ENCODE results near the gene HADH. TPM values are rescaled to one million over a fixed set of nuclear protein-coding genes. Genes with fewer than 3 reads are reported as not detected.

The HADH gene
- total RNA-seq, 1 experiment from 2014 or later, result 69.5 TPM

DNA sequence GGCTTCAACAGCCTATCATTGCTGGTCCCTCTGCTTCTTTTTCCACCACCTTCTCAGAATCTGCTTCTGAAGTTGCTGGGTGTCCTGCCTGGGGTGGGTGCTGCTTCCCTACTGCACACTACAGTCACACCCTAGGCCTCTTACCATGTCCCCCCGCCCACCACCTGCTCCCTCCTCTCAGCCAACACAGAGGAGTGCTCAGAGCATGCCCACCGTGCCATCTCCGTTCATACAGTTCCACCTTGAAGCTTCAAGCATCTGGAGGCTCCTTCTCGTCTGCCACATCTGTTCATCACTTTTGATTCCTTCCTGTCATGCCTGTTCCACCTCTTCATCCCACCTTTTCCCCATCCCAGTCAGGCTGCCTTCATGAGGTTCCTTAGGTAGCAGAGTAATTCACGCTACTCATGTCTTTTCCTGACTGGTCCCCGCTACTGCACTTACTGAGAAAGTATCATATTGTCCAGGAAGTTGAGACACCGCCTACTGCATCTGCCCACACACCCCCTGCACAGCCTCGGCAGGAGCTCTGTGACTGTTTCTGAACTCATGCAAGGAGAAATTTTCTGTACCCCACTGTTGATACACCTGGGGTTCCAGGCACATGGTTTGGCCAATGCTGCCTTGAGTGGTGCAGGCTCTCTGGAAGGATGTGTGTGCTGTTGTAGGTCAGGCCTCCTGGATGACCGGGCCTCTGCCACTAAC lies 39.5 kb downstream of the HADH start:
- Histone ChIP-seq H3K36me3 (ENCODE audit: insufficient read depth, low read length, poor library complexity, severe bottlenecking) (peaks cover 37% of the 10 kb centered on the region), H3K4me1 (ENCODE audit: insufficient read depth, low read length, poor library complexity, severe bottlenecking) (no peaks in the 10 kb centered on the region), H3K9me3 (ENCODE audit: low read depth, low read length, poor library complexity, severe bottlenecking) (no peaks in the 10 kb centered on the region), H3K27me3 (replicated peaks; ENCODE audit: insufficient read depth, low read depth, low read length, poor library complexity) (no peaks in the 10 kb centered on the region), H3K27ac (ENCODE audit: low read depth, low read length, poor library complexity, severe bottlenecking) (no peak overlapping the region), H3K4me3 (ENCODE audit: low read depth, low read length, poor library complexity, severe bottlenecking) (no peak overlapping the region)
- intact Hi-C loops (cut with micrococcal nuclease; ENCODE audit: unreplicated experiment), result no loop called here
- no peak for DNase-seq (ENCODE audit: low spot score)
- no peak for TF ChIP-seq EZH2 (IDR thresholded peaks at IDR 0.05; ENCODE audit: borderline replicate concordance, low read depth, low read length, poor library complexity, severe bottlenecking)
- TF ChIP-seq, protein P1, sequence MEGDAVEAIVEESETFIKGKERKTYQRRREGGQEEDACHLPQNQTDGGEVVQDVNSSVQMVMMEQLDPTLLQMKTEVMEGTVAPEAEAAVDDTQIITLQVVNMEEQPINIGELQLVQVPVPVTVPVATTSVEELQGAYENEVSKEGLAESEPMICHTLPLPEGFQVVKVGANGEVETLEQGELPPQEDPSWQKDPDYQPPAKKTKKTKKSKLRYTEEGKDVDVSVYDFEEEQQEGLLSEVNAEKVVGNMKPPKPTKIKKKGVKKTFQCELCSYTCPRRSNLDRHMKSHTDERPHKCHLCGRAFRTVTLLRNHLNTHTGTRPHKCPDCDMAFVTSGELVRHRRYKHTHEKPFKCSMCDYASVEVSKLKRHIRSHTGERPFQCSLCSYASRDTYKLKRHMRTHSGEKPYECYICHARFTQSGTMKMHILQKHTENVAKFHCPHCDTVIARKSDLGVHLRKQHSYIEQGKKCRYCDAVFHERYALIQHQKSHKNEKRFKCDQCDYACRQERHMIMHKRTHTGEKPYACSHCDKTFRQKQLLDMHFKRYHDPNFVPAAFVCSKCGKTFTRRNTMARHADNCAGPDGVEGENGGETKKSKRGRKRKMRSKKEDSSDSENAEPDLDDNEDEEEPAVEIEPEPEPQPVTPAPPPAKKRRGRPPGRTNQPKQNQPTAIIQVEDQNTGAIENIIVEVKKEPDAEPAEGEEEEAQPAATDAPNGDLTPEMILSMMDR (conservative IDR thresholded peaks at IDR 0.05; ENCODE audit: low read depth, low read length), result no peak
- CTCF ChIA-PET, result interaction anchor here (0.6 kb wide), 1 partner anchor 611 kb away, joined by 8 read pairs; no protein-coding TSS in a partner anchor
- POLR2A ChIA-PET (ENCODE audit: low non-redundant PET), result no interaction called here
- BruUV-seq (replicated peaks), result no TSS peak

- POLR2A ChIA-PET (ENCODE audit: low non-redundant PET), result no interaction called here
- no peak for TF ChIP-seq EZH2 (IDR thresholded peaks at IDR 0.05; ENCODE audit: borderline replicate concordance, low read depth, low read length, poor library complexity, severe bottlenecking)
- TF ChIP-seq, protein P1 (conservative IDR thresholded peaks at IDR 0.05; ENCODE audit: low read depth, low read length), result no peak
- no peak overlapping the region for H3K27ac ChIP-seq (ENCODE audit: low read depth, low read length, poor library complexity, severe bottlenecking)
- H3K27me3 ChIP-seq (replicated peaks; ENCODE audit: insufficient read depth, low read depth, low read length, poor library complexity), result no peaks in the 10 kb centered on the region
- no peak overlapping the region for H3K4me3 ChIP-seq (ENCODE audit: low read depth, low read length, poor library complexity, severe bottlenecking)
- CTCF ChIA-PET, result interaction anchor here (0.6 to 1.1 kb wide), 3 partner anchors 542 to 610 kb away, joined by 3 to 10 read pairs (median 8); no protein-coding TSS in a partner anchor
- DNase-seq (ENCODE audit: low spot score), result no peak
- no peaks in the 10 kb centered on the region for H3K4me1 ChIP-seq (ENCODE audit: insufficient read depth, low read length, poor library complexity, severe bottlenecking)
- H3K36me3 ChIP-seq (ENCODE audit: insufficient read depth, low read length, poor library complexity, severe bottlenecking), result peaks cover 32% of the 10 kb centered on the region
- no peaks in the 10 kb centered on the region for H3K9me3 ChIP-seq (ENCODE audit: low read depth, low read length, poor library complexity, severe bottlenecking)
- BruUV-seq (replicated peaks), result no TSS peak
- intact Hi-C loops (cut with micrococcal nuclease; ENCODE audit: unreplicated experiment), result no loop called here
These were observed 40.0 kb downstream of the HADH start for GRCh38 chr4:108029731-108030130.

GRCh38 chr4:108030332-108030731 lies 40.6 kb downstream of the HADH start:
- Histone ChIP-seq H3K27me3 (replicated peaks; ENCODE audit: insufficient read depth, low read depth, low read length, poor library complexity) (no peaks in the 10 kb centered on the region), H3K9me3 (ENCODE audit: low read depth, low read length, poor library complexity, severe bottlenecking) (no peaks in the 10 kb centered on the region), H3K36me3 (ENCODE audit: insufficient read depth, low read length, poor library complexity, severe bottlenecking) (peaks cover 32% of the 10 kb centered on the region), H3K27ac (ENCODE audit: low read depth, low read length, poor library complexity, severe bottlenecking) (no peak overlapping the region), H3K4me1 (ENCODE audit: insufficient read depth, low read length, poor library complexity, severe bottlenecking) (no peaks in the 10 kb centered on the region), H3K4me3 (ENCODE audit: low read depth, low read length, poor library complexity, severe bottlenecking) (no peak overlapping the region)
- peak; percentile 50 for DNase-seq (ENCODE audit: low spot score)
- ChIA-PET POLR2A (ENCODE audit: low non-redundant PET) (no interaction called here), CTCF (interaction anchor here (0.8 to 1.1 kb wide), 2 partner anchors 542 to 543 kb away, joined by 3 to 10 read pairs; no protein-coding TSS in a partner anchor)
- TF ChIP-seq, protein P1 (conservative IDR thresholded peaks at IDR 0.05; ENCODE audit: low read depth, low read length), result peak; percentile 60
- no peak for TF ChIP-seq EZH2 (IDR thresholded peaks at IDR 0.05; ENCODE audit: borderline replicate concordance, low read depth, low read length, poor library complexity, severe bottlenecking)
- intact Hi-C loops (cut with micrococcal nuclease; ENCODE audit: unreplicated experiment), result no loop called here
- BruUV-seq (replicated peaks), result no TSS peak
